Keratinocyte (primary cell): ENCODE data around the gene MAN1C1. TPM values are rescaled to one million over a fixed set of nuclear protein-coding genes. Genes with fewer than 3 reads are reported as not detected.

Experiments used
- DNase-seq: peaks from one replicate; pipeline ENCODE4 v3.0.0-alpha.2; 2011; ENCODE audit warnings: low read depth, missing footprints, low spot score
- FAIRE-seq: peaks from 2 replicates; lab custom pipeline; 2011; peaks lifted over from hg19 to GRCh38; lab: Jason Lieb, UNC
- H2AFZ ChIP-seq: 2 replicates; pipeline ENCODE4 v1.6.0; 2012; ENCODE audit warnings: low read length, control low read depth, inconsistent platforms; ENCODE audit not compliant: control insufficient read depth
- H3K27ac ChIP-seq: 2 replicates; pipeline ENCODE4 v1.5.1; 2011; ENCODE audit warnings: low read length; ENCODE audit not compliant: control insufficient read depth, insufficient read depth
- H3K27me3 ChIP-seq: 3 replicates; pipeline ENCODE4 v1.6.0; 2011; ENCODE audit warnings: low read length; ENCODE audit not compliant: control insufficient read depth, insufficient read depth; ENCODE audit errors: extremely low read depth
- H3K36me3 ChIP-seq, 2 experiments: 2 replicates in 1 of 2; 3 replicates in 1 of 2; pipeline ENCODE4 v1.5.1; 2011; ENCODE audit warnings: low read length in 2 of 2, mild to moderate bottlenecking in 1 of 2; ENCODE audit not compliant: control insufficient read depth in 2 of 2, insufficient read depth in 2 of 2; ENCODE audit errors: extremely low read depth in 1 of 2
- H3K4me1 ChIP-seq: 3 replicates; pipeline ENCODE4 v1.5.1; 2011; ENCODE audit warnings: low read length; ENCODE audit not compliant: control insufficient read depth, insufficient read depth; ENCODE audit errors: extremely low read depth
- H3K4me2 ChIP-seq: 3 replicates; pipeline ENCODE4 v1.6.0; 2011; ENCODE audit warnings: low read depth, low read length; ENCODE audit not compliant: control insufficient read depth, insufficient read depth; ENCODE audit errors: extremely low read depth
- H3K4me3 ChIP-seq, 3 experiments: fragments of 200-600 bp in 1 of 3; sonication (generic) in 1 of 3; 2 replicates in 2 of 3; 3 replicates in 1 of 3; pipeline ENCODE4 v1.5.1; 2011 to 2016; ENCODE audit warnings: low read length in 3 of 3, mild to moderate bottlenecking in 3 of 3, control low read depth in 2 of 3, inconsistent platforms in 1 of 3, low read depth in 1 of 3, mixed read lengths in 1 of 3, mixed run types in 1 of 3, moderate library complexity in 1 of 3; ENCODE audit not compliant: control insufficient read depth in 2 of 3, insufficient read depth in 2 of 3; ENCODE audit errors: extremely low read depth in 1 of 3
- H3K79me2 ChIP-seq: 2 replicates; pipeline ENCODE4 v1.6.0; 2012; ENCODE audit warnings: low read length; ENCODE audit not compliant: control insufficient read depth, insufficient read depth
- H3K9ac ChIP-seq: 3 replicates; pipeline ENCODE4 v1.6.0; 2011; ENCODE audit warnings: low read length; ENCODE audit not compliant: control insufficient read depth, insufficient read depth; ENCODE audit errors: extremely low read depth
- H3K9me1 ChIP-seq: 3 replicates; pipeline ENCODE4 v1.6.0; 2011; ENCODE audit warnings: low read length; ENCODE audit not compliant: control insufficient read depth, insufficient read depth; ENCODE audit errors: extremely low read depth
- H3K9me3 ChIP-seq: 2 replicates; pipeline ENCODE4 v1.5.1; 2012; ENCODE audit warnings: low read depth, low read length; ENCODE audit not compliant: control insufficient read depth
- H4K20me1 ChIP-seq: 3 replicates; pipeline ENCODE4 v1.6.0; 2011; ENCODE audit warnings: low read length; ENCODE audit not compliant: control insufficient read depth, insufficient read depth; ENCODE audit errors: extremely low read depth
- CTCF ChIP-seq, 3 experiments: IDR thresholded peaks in 1 of 3; conservative IDR thresholded peaks in 1 of 3; optimal IDR thresholded peaks in 1 of 3; 2 replicates in 2 of 3; 3 replicates in 1 of 3; pipeline versions ENCODE3 to v1.5.1; 2011; ENCODE audit warnings: low read length in 3 of 3, mild to moderate bottlenecking in 3 of 3, moderate library complexity in 2 of 3, control low read depth in 1 of 3, inconsistent platforms in 1 of 3; ENCODE audit not compliant: insufficient read depth in 2 of 3; ENCODE audit errors: extremely low read depth in 1 of 3
- EZH2 ChIP-seq: IDR thresholded peaks from one replicate; pipeline ENCODE4 v1.6.1; 2012; ENCODE audit warnings: inconsistent platforms, mild to moderate bottlenecking, low read length, moderate library complexity
- dilution Hi-C: fragments of 300-500 bp; cut with MboI; formaldehyde crosslinking; loops from one replicate; pipeline ENCODE4 v1.7.0; 2020; ENCODE audit warnings: low sequenced_read_pairs; ENCODE audit not compliant: extremely low pct_ligation_motif_present
- polyA plus RNA-seq, 5 experiments: library from polyadenylated mRNA; depleted of rRNA in 3 of 5; stranded (reverse) in 3 of 5; stranded (forward) in 1 of 5; unstranded in 1 of 5; fragments of >200 nt; gene quantifications; 1 replicate in 1 of 5; 2 replicates in 3 of 5; 3 replicates in 1 of 5; pipeline versions ENCODE4 v1.2.1 to v1.2.3, GENCODE V29; 2011 to 2012; ENCODE audit warnings: missing spikeins in 2 of 5, low read depth in 1 of 5, low replicate concordance in 1 of 5

The MAN1C1 gene
- polyA plus RNA-seq, 1 donor (not counting 4 experiments of a cell fraction or from before 2014, with no cell fraction given) = 0.07 TPM

GRCh38 chr1:25573961-25574360 is 42.6 kb upstream of the MAN1C1 start:
- FAIRE-seq (no peak), DNase-seq (no peak)

GRCh38 chr1:25575191-25575590 is 41.4 kb upstream of the MAN1C1 start:
- no peaks in the 10 kb centered on the region for H4K20me1 ChIP-seq
- H2AFZ ChIP-seq = no peak overlapping the region
- no peaks in the 10 kb centered on the region for H3K79me2 ChIP-seq
- H3K9ac ChIP-seq = no peak overlapping the region
- FAIRE-seq (no peak), DNase-seq (no peak)
- H3K27me3 ChIP-seq = no peaks in the 10 kb centered on the region
- dilution Hi-C loops = no loop called here
- no peaks in the 10 kb centered on the region for H3K9me3 ChIP-seq
- no peak overlapping the region for H3K27ac ChIP-seq
- H3K36me3 ChIP-seq = no peaks in the 10 kb centered on the region
- no peak for TF ChIP-seq EZH2
- TF ChIP-seq CTCF (optimal IDR thresholded peaks at IDR 0.05 in 1 of 3, IDR thresholded peaks at IDR 0.05 in 1 of 3, conservative IDR thresholded peaks at IDR 0.05 in 1 of 3; ENCODE audit: extremely low read depth in 1 of 3, insufficient read depth in 2 of 3, low read length in 3 of 3) = no peak
- H3K9me1 ChIP-seq = no peaks in the 10 kb centered on the region
- no peak overlapping the region for H3K4me3 ChIP-seq
- H3K4me1 ChIP-seq = peaks cover 7% of the 10 kb centered on the region
- H3K4me2 ChIP-seq = no peak overlapping the region

More at GRCh38 chr1:25573961-25574360, 42.6 kb upstream of the MAN1C1 start:
- no peaks in the 10 kb centered on the region for H3K36me3 ChIP-seq
- no peak overlapping the region for H2AFZ ChIP-seq
- no peak overlapping the region for H3K9ac ChIP-seq
- no peaks in the 10 kb centered on the region for H4K20me1 ChIP-seq
- no peaks in the 10 kb centered on the region for H3K9me1 ChIP-seq
- H3K27ac ChIP-seq = no peak overlapping the region
- H3K4me2 ChIP-seq = no peak overlapping the region
- H3K79me2 ChIP-seq = no peaks in the 10 kb centered on the region
- no peaks in the 10 kb centered on the region for H3K27me3 ChIP-seq
- dilution Hi-C loops = no loop called here
- H3K4me3 ChIP-seq = no peak overlapping the region
- no peak for TF ChIP-seq EZH2
- no peak for TF ChIP-seq CTCF (optimal IDR thresholded peaks at IDR 0.05 in 1 of 3, IDR thresholded peaks at IDR 0.05 in 1 of 3, conservative IDR thresholded peaks at IDR 0.05 in 1 of 3; ENCODE audit: extremely low read depth in 1 of 3, insufficient read depth in 2 of 3, low read length in 3 of 3)
- no peaks in the 10 kb centered on the region for H3K9me3 ChIP-seq
- H3K4me1 ChIP-seq = peaks cover 15% of the 10 kb centered on the region
